Osteoblast (primary cell): ENCODE measurements around the gene AKAP6. TPM values are rescaled to one million over a fixed set of nuclear protein-coding genes. Genes with fewer than 3 reads are reported as not detected.

Experiments
- DNase-seq: peaks from one replicate; pipeline ENCODE4 v3.0.0; 2011; ENCODE audit warnings: low spot score, mixed read lengths; ENCODE audit not compliant: insufficient read length; ENCODE audit errors: missing footprints
- H2AFZ ChIP-seq: 2 replicates; pipeline ENCODE4 v1.6.0; 2011; ENCODE audit warnings: mild to moderate bottlenecking, low read length
- H3K27ac ChIP-seq: 2 replicates; pipeline ENCODE4 v1.5.1; 2011; ENCODE audit warnings: mild to moderate bottlenecking, low read depth, low read length, moderate library complexity
- H3K27me3 ChIP-seq: 2 replicates; pipeline ENCODE4 v1.6.0; 2012; ENCODE audit warnings: mild to moderate bottlenecking, control low read depth, inconsistent platforms, low read length, moderate library complexity; ENCODE audit not compliant: insufficient read depth
- H3K36me3 ChIP-seq: 2 replicates; pipeline ENCODE4 v1.5.1; 2011; ENCODE audit warnings: mild to moderate bottlenecking, low read length, control low read depth, moderate library complexity; ENCODE audit not compliant: insufficient read depth
- H3K4me1 ChIP-seq: 2 replicates; pipeline ENCODE4 v1.5.1; 2011; ENCODE audit warnings: mild to moderate bottlenecking, low read length, control low read depth, moderate library complexity; ENCODE audit not compliant: insufficient read depth
- H3K4me2 ChIP-seq: 2 replicates; pipeline ENCODE4 v1.6.0; 2011; ENCODE audit warnings: mild to moderate bottlenecking, low read length; ENCODE audit not compliant: insufficient read depth
- H3K4me3 ChIP-seq: fragments of 200-600 bp; sonication (generic); 3 replicates; pipeline ENCODE4 v1.5.1; 2012; ENCODE audit warnings: mild to moderate bottlenecking, low read length, inconsistent platforms; ENCODE audit not compliant: insufficient read depth
- H3K79me2 ChIP-seq: 2 replicates; pipeline ENCODE4 v1.6.0; 2012; ENCODE audit warnings: mild to moderate bottlenecking, low read length, control low read depth, inconsistent platforms; ENCODE audit not compliant: insufficient read depth
- H3K9me3 ChIP-seq: 2 replicates; pipeline ENCODE4 v1.5.1; 2011; ENCODE audit warnings: low read depth, low read length, control low read depth
- H4K20me1 ChIP-seq: 2 replicates; pipeline ENCODE4 v1.6.0; 2012; ENCODE audit warnings: mild to moderate bottlenecking, low read length, control low read depth; ENCODE audit not compliant: insufficient read depth
- CTCF ChIP-seq: IDR thresholded peaks from 2 replicates; pipeline ENCODE4 v1.5.1; 2011; ENCODE audit warnings: mild to moderate bottlenecking, low read depth, low read length, moderate library complexity; ENCODE audit errors: extremely low read depth
- total RNA-seq: library from RNA; depleted of rRNA; stranded (reverse); fragments of >200 nt; gene quantifications from 2 replicates; pipeline ENCODE4 v1.2.3, GENCODE V29; 2012

The AKAP6 gene
- total RNA-seq, 1 donor, result 2.2 TPM

GRCh38 chr14:32656601-32657000, 327.5 kb downstream of the AKAP6 start:
- no peak overlapping the region for H3K4me2 ChIP-seq
- no peak for DNase-seq
- no peak for TF ChIP-seq CTCF
- no peak overlapping the region for H2AFZ ChIP-seq
- H3K27me3 ChIP-seq, result no peaks in the 10 kb centered on the region
- H3K4me1 ChIP-seq, result peaks cover 3% of the 10 kb centered on the region
- H3K79me2 ChIP-seq, result no peaks in the 10 kb centered on the region
- H3K36me3 ChIP-seq, result no peaks in the 10 kb centered on the region
- no peak overlapping the region for H3K27ac ChIP-seq
- H3K9me3 ChIP-seq, result no peaks in the 10 kb centered on the region
- H4K20me1 ChIP-seq, result no peaks in the 10 kb centered on the region
- H3K4me3 ChIP-seq, result no peak overlapping the region

DNA sequence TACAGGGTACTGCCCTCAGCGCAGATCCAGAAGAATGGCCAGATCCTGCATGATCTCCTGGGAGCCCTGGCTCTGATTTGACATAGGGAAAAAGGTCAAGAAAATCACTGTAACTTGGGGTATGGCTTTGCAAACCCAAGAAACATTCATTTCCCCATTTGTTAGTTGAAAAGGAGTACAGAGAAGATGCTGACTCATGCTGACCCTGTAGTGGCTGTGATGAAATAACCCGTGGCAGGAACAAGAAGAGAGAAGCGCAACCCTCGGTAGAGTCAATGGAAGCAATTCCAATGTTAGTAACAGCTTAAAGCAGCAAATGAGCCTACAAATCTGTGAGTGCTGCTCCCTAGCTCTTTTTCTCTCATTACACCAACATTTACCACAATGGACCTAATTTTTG, 328.0 kb downstream of the AKAP6 start:
- H2AFZ ChIP-seq, result peak overlapping the region; percentile 58
- H3K27me3 ChIP-seq, result no peaks in the 10 kb centered on the region
- no peaks in the 10 kb centered on the region for H4K20me1 ChIP-seq
- no peak for TF ChIP-seq CTCF
- H3K27ac ChIP-seq, result peak overlapping the region; percentile 40
- H3K36me3 ChIP-seq, result no peaks in the 10 kb centered on the region
- H3K4me3 ChIP-seq, result no peak overlapping the region
- no peaks in the 10 kb centered on the region for H3K79me2 ChIP-seq
- H3K9me3 ChIP-seq, result no peaks in the 10 kb centered on the region
- peak overlapping the region; percentile 15 for H3K4me2 ChIP-seq
- no peak for DNase-seq
- H3K4me1 ChIP-seq, result peaks cover 3% of the 10 kb centered on the region

- no peak for TF ChIP-seq CTCF
Observed at GRCh38 chr14:32661216-32661615, 332.1 kb downstream of the AKAP6 start.

DNA sequence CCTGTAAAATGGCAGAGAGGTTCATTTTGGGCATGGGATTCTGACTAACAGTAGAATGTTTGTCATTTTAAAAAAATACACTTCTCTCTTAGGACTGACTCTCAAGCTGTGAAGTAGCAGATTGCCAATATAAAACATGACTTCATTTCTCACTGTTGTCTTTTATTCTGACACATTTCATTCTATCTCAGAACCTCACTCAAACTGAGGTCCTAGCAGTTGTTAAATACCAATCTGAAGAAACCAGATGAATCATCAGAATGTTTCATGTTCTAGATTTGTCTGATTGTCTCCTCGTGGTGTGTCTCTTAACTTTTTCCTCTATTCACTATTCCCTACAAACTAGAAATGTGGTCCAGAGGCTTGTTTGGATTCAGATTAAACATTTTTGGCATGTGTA, 333.1 kb downstream of the AKAP6 start:
- Histone ChIP-seq H3K79me2 (no peaks in the 10 kb centered on the region), H3K4me2 (no peak overlapping the region), H3K36me3 (no peaks in the 10 kb centered on the region), H3K4me1 (peaks cover 6% of the 10 kb centered on the region), H3K4me3 (no peak overlapping the region), H3K27ac (no peak overlapping the region), H3K27me3 (no peaks in the 10 kb centered on the region), H2AFZ (no peak overlapping the region), H4K20me1 (no peaks in the 10 kb centered on the region), H3K9me3 (no peaks in the 10 kb centered on the region)
- TF ChIP-seq CTCF, result no peak
- peak; percentile 23 for DNase-seq

More at GRCh38 chr14:32661216-32661615, 332.1 kb downstream of the AKAP6 start:
- H3K4me1 ChIP-seq, result peaks cover 7% of the 10 kb centered on the region
- H3K27ac ChIP-seq, result no peak overlapping the region
- H4K20me1 ChIP-seq, result no peaks in the 10 kb centered on the region
- H2AFZ ChIP-seq, result no peak overlapping the region
- H3K27me3 ChIP-seq, result no peaks in the 10 kb centered on the region
- no peak overlapping the region for H3K4me3 ChIP-seq
- DNase-seq, result no peak
- no peaks in the 10 kb centered on the region for H3K36me3 ChIP-seq
- H3K4me2 ChIP-seq, result no peak overlapping the region
- no peaks in the 10 kb centered on the region for H3K79me2 ChIP-seq
- no peaks in the 10 kb centered on the region for H3K9me3 ChIP-seq
